IMR-90 (cell line): ENCODE results near the gene NLE1. TPM values are rescaled to one million over a fixed set of nuclear protein-coding genes. Genes with fewer than 3 reads are reported as not detected.

ENCODE experiments used
- ATAC-seq: fragments of 200-7000 bp; cut with Tn5 transposase; 2 replicates; pipeline ENCODE4 v1.9.1; 2020; ENCODE audit warnings: low read depth, mild to moderate bottlenecking, moderate library complexity
- BruUV-seq: library from RNA; stranded (reverse); fragments of 400-500 nt; replicated peaks from 2 replicates; lab custom pipeline; 2021; lab: Mats Ljungman, UMichigan
- CTCF ChIA-PET: fragments of 300-600 bp; formaldehyde crosslinking; extraction: SDS; loops from one replicate; lab custom pipeline; 2021; ENCODE audit warnings: antibody characterized with exemption; lab: Yijun Ruan, JAX
- POLR2A ChIA-PET: fragments of 300-600 bp; sonication (Branson Sonifier 250); formaldehyde crosslinking; loops from one replicate; lab custom pipeline; 2022; ENCODE audit warnings: antibody characterized with exemption; ENCODE audit not compliant: unreplicated experiment; lab: Charles Lee
- DNase-seq: peaks from one replicate; pipeline ENCODE4 v3.0.0; 2013
- H2AFZ ChIP-seq: replicated peaks from 2 replicates; pipeline ENCODE3; 2013; ENCODE audit warnings: low read length, mild to moderate bottlenecking; ENCODE audit not compliant: poor library complexity
- H2AK5ac ChIP-seq: 2 replicates; pipeline ENCODE4 v1.6.1; 2013; ENCODE audit warnings: low read depth, low read length, inconsistent platforms
- H2AK9ac ChIP-seq: replicated peaks from 2 replicates; pipeline ENCODE3; 2013; ENCODE audit warnings: mild to moderate bottlenecking, low read depth, low read length, moderate library complexity; ENCODE audit not compliant: poor library complexity
- H2BK120ac ChIP-seq: 2 replicates; pipeline ENCODE4 v1.6.1; 2013; ENCODE audit warnings: low read depth, low read length, inconsistent platforms
- H2BK15ac ChIP-seq: 3 replicates; pipeline ENCODE4 v1.6.1; 2013; ENCODE audit warnings: low read depth, low read length, inconsistent platforms
- H2BK20ac ChIP-seq: 2 replicates; pipeline ENCODE4 v1.6.1; 2013; ENCODE audit warnings: low read depth, mild to moderate bottlenecking, inconsistent platforms, low read length, moderate library complexity
- H2BK5ac ChIP-seq: 2 replicates; pipeline ENCODE4 v1.6.1; 2013; ENCODE audit warnings: mild to moderate bottlenecking, low read depth, low read length, inconsistent platforms; ENCODE audit not compliant: poor library complexity, severe bottlenecking
- H3K14ac ChIP-seq: replicated peaks from 2 replicates; pipeline ENCODE4 v1.6.1; 2013; ENCODE audit warnings: low read depth, low read length, inconsistent platforms
- H3K18ac ChIP-seq: 2 replicates; pipeline ENCODE4 v1.6.1; 2013; ENCODE audit warnings: low read depth, low read length, control low read depth
- H3K23ac ChIP-seq: 2 replicates; pipeline ENCODE4 v1.6.1; 2013; ENCODE audit warnings: low read depth, low read length, inconsistent platforms
- H3K27ac ChIP-seq: 2 replicates; pipeline ENCODE4 v1.5.1; 2013; ENCODE audit warnings: mild to moderate bottlenecking, control low read depth, low read length; ENCODE audit not compliant: insufficient read depth
- H3K27me3 ChIP-seq: 2 replicates; pipeline ENCODE4 v1.6.1; 2013; ENCODE audit warnings: low read length; ENCODE audit not compliant: control insufficient read depth, insufficient read depth
- H3K36me3 ChIP-seq: 2 replicates; pipeline ENCODE4 v1.6.1; 2013; ENCODE audit warnings: low read length, mixed read lengths; ENCODE audit not compliant: control insufficient read depth, insufficient read depth
- H3K4ac ChIP-seq: 2 replicates; pipeline ENCODE4 v1.6.1; 2013; ENCODE audit warnings: low read depth, low read length, inconsistent platforms
- H3K4me1 ChIP-seq: 2 replicates; pipeline ENCODE4 v1.6.1; 2013; ENCODE audit warnings: low read length, mixed read lengths; ENCODE audit not compliant: control insufficient read depth, insufficient read depth
- H3K4me2 ChIP-seq: 2 replicates; pipeline ENCODE4 v1.6.1; 2013; ENCODE audit warnings: low read depth, mild to moderate bottlenecking, control low read depth, low read length, moderate library complexity
- H3K4me3 ChIP-seq: 2 replicates; pipeline ENCODE4 v1.5.1; 2013; ENCODE audit warnings: low read depth, mild to moderate bottlenecking, control low read depth, low read length, moderate library complexity; ENCODE audit not compliant: insufficient read depth
- H3K56ac ChIP-seq: 2 replicates; pipeline ENCODE4 v1.6.1; 2013; ENCODE audit warnings: low read length, inconsistent platforms; ENCODE audit not compliant: insufficient read depth; ENCODE audit errors: extremely low read depth
- H3K79me1 ChIP-seq, 2 experiments: 2 replicates each; pipeline ENCODE4 v1.6.1; 2013; ENCODE audit warnings: low read length in 2 of 2, inconsistent platforms in 1 of 2, low read depth in 1 of 2
- H3K9ac ChIP-seq: 2 replicates; pipeline ENCODE4 v1.6.1; 2013; ENCODE audit warnings: low read depth, low read length, control low read depth
- H3K9me1 ChIP-seq: 2 replicates; pipeline ENCODE4 v1.6.1; 2013; ENCODE audit warnings: low read length, inconsistent platforms; ENCODE audit not compliant: insufficient read depth
- H3K9me3 ChIP-seq: 2 replicates; pipeline ENCODE4 v1.6.1; 2013; ENCODE audit warnings: low read length; ENCODE audit not compliant: control insufficient read depth, insufficient read depth
- H4K20me1 ChIP-seq: 2 replicates; pipeline ENCODE4 v1.6.1; 2013; ENCODE audit warnings: low read length, inconsistent platforms; ENCODE audit not compliant: insufficient read depth
- H4K5ac ChIP-seq: 2 replicates; pipeline ENCODE4 v1.6.1; 2013; ENCODE audit warnings: mild to moderate bottlenecking, low read depth, low read length, control low read depth
- H4K8ac ChIP-seq, 2 experiments: 2 replicates each; pipeline ENCODE4 v1.6.1; 2013; ENCODE audit warnings: low read depth in 2 of 2, low read length in 2 of 2, control low read depth in 1 of 2, inconsistent platforms in 1 of 2
- H4K91ac ChIP-seq: 2 replicates; pipeline ENCODE4 v1.6.1; 2013; ENCODE audit warnings: low read depth, low read length, inconsistent platforms; ENCODE audit not compliant: insufficient read depth
- CEBPB ChIP-seq: IDR thresholded peaks from 2 replicates; pipeline ENCODE4 v1.6.1; 2012; ENCODE audit warnings: low read depth, low read length, improper control_type of control experiment
- FOS ChIP-seq: fragments of 150-350 bp; IDR thresholded peaks from 2 replicates; pipeline ENCODE4 v1.6.1; 2016; ENCODE audit warnings: low read depth, low read length
- MAZ ChIP-seq: IDR thresholded peaks from 2 replicates; pipeline ENCODE4 v1.6.1; 2012; ENCODE audit warnings: low read depth, mild to moderate bottlenecking, low read length, improper control_type of control experiment, moderate library complexity, borderline replicate concordance
- MXI1 ChIP-seq: IDR thresholded peaks from 2 replicates; pipeline ENCODE4 v1.6.1; 2012; ENCODE audit warnings: low read depth, mild to moderate bottlenecking, low read length, moderate library complexity, borderline replicate concordance
- RAD21 ChIP-seq: IDR thresholded peaks from 2 replicates; pipeline ENCODE4 v1.6.1; 2012; ENCODE audit warnings: low read length, improper control_type of control experiment
- RCOR1 ChIP-seq: IDR thresholded peaks from 2 replicates; pipeline ENCODE4 v1.6.1; 2012; ENCODE audit warnings: mild to moderate bottlenecking, low read length, improper control_type of control experiment; ENCODE audit not compliant: insufficient replicate concordance
- USF2 ChIP-seq: fragments of 150-350 bp; IDR thresholded peaks from 2 replicates; pipeline ENCODE4 v1.6.1; 2017; ENCODE audit warnings: mild to moderate bottlenecking, antibody characterized with exemption, low read length, low read depth
- WGBS, 2 experiments: methylation state at CpG; one replicate each; pipeline versions ENCODE4 v1.1.5 to v1.1.7; 2013; ENCODE audit warnings: missing lambda C conversion rate in 2 of 2; ENCODE audit not compliant: insufficient read length in 1 of 2; ENCODE audit errors: extremely low coverage in 2 of 2; 5-methylcytosine and 5-hydroxymethylcytosine counted together
- dilution Hi-C: fragments of 300-500 bp; cut with HindIII; formaldehyde crosslinking; loops from one replicate; pipeline ENCODE4 v1.14.3; 2018; ENCODE audit warnings: low sequenced_read_pairs; ENCODE audit not compliant: unreplicated experiment
- in situ Hi-C: fragments of 300-500 bp; cut with MboI; formaldehyde crosslinking; loops from 3 replicates; pipeline ENCODE4 v1.14.3; 2019; ENCODE audit warnings: low sequenced_read_pairs, inconsistent platforms, mixed read lengths
- intact Hi-C: fragments of 100-400 bp; cut with micrococcal nuclease; formaldehyde crosslinking; loops from 2 replicates; pipeline ENCODE4 v1.10.0; 2022
- polyA plus RNA-seq, 3 experiments: library from polyadenylated mRNA; depleted of rRNA; stranded (reverse); fragments of >200 nt; gene quantifications; 2 replicates each; pipeline ENCODE4 v1.2.3, GENCODE V29; 2012; ENCODE audit warnings: low replicate concordance in 1 of 3
- total RNA-seq: library from RNA; depleted of rRNA; stranded (reverse); fragments of >200 nt; gene quantifications from 2 replicates; pipeline ENCODE4 v1.2.3, GENCODE V29; 2012
- TF ChIP-seq, protein P1 (sequence below): conservative IDR thresholded peaks from 2 replicates; pipeline ENCODE4 v1.5.1; 2012; ENCODE audit warnings: mild to moderate bottlenecking, low read depth, low read length, improper control_type of control experiment

The NLE1 gene
- total and polyA plus RNA-seq, 2 of the 4 experiments (the other 2 are of a cell fraction) = 18.6 to 23.7 TPM

GRCh38 chr17:35167666-35168065, 25.6 kb upstream of the NLE1 start:
- Histone ChIP-seq H3K56ac (no peak overlapping the region), H2AK5ac (no peak overlapping the region), H2BK5ac (no peak overlapping the region), H3K27ac (no peak overlapping the region), H3K9ac (no peak overlapping the region), H3K79me1 (no peaks in the 10 kb centered on the region), H3K23ac (no peak overlapping the region), H3K4me1 (peaks cover 4% of the 10 kb centered on the region; the same call in 1 of the 2 replicates), H4K20me1 (no peaks in the 10 kb centered on the region), H3K36me3 (no peaks in the 10 kb centered on the region), H3K4me3 (no peak overlapping the region), H2BK15ac (no peak overlapping the region), H2AK9ac (no peak overlapping the region), H3K27me3 (peaks cover 8% of the 10 kb centered on the region), H3K18ac (no peak overlapping the region), H3K9me1 (0 out of 2 replicates have a peak, but pooled peaks cover 5% of the 10 kb centered on the region), H3K4me2 (no peak overlapping the region), H4K5ac (no peak overlapping the region), H4K8ac (no peak overlapping the region), H3K9me3 (no peaks in the 10 kb centered on the region), H2BK20ac (no peak overlapping the region), H2BK120ac (no peak overlapping the region), H3K4ac (no peak overlapping the region), H2AFZ (no peak overlapping the region), H4K91ac (no peak overlapping the region), H3K14ac (no peak overlapping the region)
- POLR2A ChIA-PET = no interaction called here
- no TSS peak for BruUV-seq
- in situ Hi-C loops = loop anchor here (5.0 kb wide), 1 partner anchor 370 kb away; the partner anchor contains the start of gene SLFN12L
- peak; percentile 60 for ATAC-seq
- intact Hi-C loops = no loop called here
- DNase-seq = peak; percentile 62
- 80% methylated on average over 1 of the region's 1 CpG; no CpG with 5 or more reads in 1 of the 2 experiments for WGBS, 2 experiments
- CTCF ChIA-PET = interaction anchor here (1.0 kb wide), 1 partner anchor 372 kb away, joined by 3 read pairs; no protein-coding TSS in a partner anchor
- TF ChIP-seq USF2 (no peak), CEBPB (peak; percentile 21; the same call in 1 of the 2 replicates), MXI1 (no peak), MAZ (no peak), FOS (no peak), RAD21 (no peak), RCOR1 (no peak)
- TF ChIP-seq, protein P1, sequence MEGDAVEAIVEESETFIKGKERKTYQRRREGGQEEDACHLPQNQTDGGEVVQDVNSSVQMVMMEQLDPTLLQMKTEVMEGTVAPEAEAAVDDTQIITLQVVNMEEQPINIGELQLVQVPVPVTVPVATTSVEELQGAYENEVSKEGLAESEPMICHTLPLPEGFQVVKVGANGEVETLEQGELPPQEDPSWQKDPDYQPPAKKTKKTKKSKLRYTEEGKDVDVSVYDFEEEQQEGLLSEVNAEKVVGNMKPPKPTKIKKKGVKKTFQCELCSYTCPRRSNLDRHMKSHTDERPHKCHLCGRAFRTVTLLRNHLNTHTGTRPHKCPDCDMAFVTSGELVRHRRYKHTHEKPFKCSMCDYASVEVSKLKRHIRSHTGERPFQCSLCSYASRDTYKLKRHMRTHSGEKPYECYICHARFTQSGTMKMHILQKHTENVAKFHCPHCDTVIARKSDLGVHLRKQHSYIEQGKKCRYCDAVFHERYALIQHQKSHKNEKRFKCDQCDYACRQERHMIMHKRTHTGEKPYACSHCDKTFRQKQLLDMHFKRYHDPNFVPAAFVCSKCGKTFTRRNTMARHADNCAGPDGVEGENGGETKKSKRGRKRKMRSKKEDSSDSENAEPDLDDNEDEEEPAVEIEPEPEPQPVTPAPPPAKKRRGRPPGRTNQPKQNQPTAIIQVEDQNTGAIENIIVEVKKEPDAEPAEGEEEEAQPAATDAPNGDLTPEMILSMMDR = no peak
- dilution Hi-C loops = no loop called here
